ENCODE data around the gene GDF11. TPM values are rescaled to one million over a fixed set of nuclear protein-coding genes. Genes with fewer than 3 reads are reported as not detected.
A peak's percentile ranks its signal among the peaks of the same experiment; 100 is the strongest.

The GDF11 gene
- total and polyA plus RNA-seq, 7 experiments from 2014 or later: 0.79 to 16.2 (median 6.9) TPM

- peak overlapping the region; percentile 74 for H3K27ac ChIP-seq (ENCODE audit: low read depth, low read length)
- ATAC-seq (peak; percentile 41), DNase-seq (peak in 1 of 9 donors; percentile 30)
- CTCF ChIA-PET: interaction anchor here (1.1 to 2.3 kb wide), 3 partner anchors 9 to 66 kb away, joined by 3 to 32 read pairs (median 3); no protein-coding TSS in a partner anchor
- POLR2A ChIA-PET: interaction anchor here (0.6 to 2.6 kb wide), 17 partner anchors 8 to 479 kb away, joined by 3 to 31 read pairs (median 4); partner anchors contain the start of genes BLOC1S1, DNAJC14, ORMDL2 and PYM1
- Mint-ChIP-seq H3K4me3 (peak overlapping the region; percentile 73 to 94 (median 90)), H3K36me3 (peaks cover 0 to 8% (median 0%) of the 10 kb centered on the region in 5 donors), H3K4me1 (peaks cover 26 to 39% (median 32%) of the 10 kb centered on the region in 7 donors), H3K27ac (peak overlapping the region; percentile 81 to 95 (median 91)), H3K9me3 (no peaks in the 10 kb centered on the region), H3K27me3 (no peaks in the 10 kb centered on the region)
- no peaks in the 10 kb centered on the region for H3K9me3 ChIP-seq (ENCODE audit: control insufficient read depth in 2 of 3, low read length in 3 of 3)
- no peaks in the 10 kb centered on the region for H3K36me3 ChIP-seq (ENCODE audit: control insufficient read depth in 2 of 3, insufficient read depth in 3 of 3, low read length in 3 of 3)
- no peaks in the 10 kb centered on the region for H3K27me3 ChIP-seq (ENCODE audit: control insufficient read depth in 2 of 2, insufficient read depth in 2 of 2, low read length in 2 of 2)
- H3K4me1 ChIP-seq (ENCODE audit: control insufficient read depth in 2 of 2, insufficient read depth in 2 of 2, low read length in 2 of 2): peaks cover 13 to 17% of the 10 kb centered on the region in 2 donors
- H3K4me3 ChIP-seq (ENCODE audit: low read length): peak overlapping the region; percentile 97
- intact Hi-C loops (cut with micrococcal nuclease): loop anchor here (1.0 to 10.0 kb wide), 6 partner anchors 8 to 455 kb away; partner anchors contain the start of genes BLOC1S1 (in 2 of the 2) and SMARCC2 (in 1 of the 2)
Observed at GRCh38 chr12:55729819-55730818, 12.8 kb upstream of the GDF11 start.

GRCh38 chr12:55732288-55732687 lies 10.6 kb upstream of the GDF11 start:
- H3K4me1 Mint-ChIP-seq: peaks cover 21 to 34% (median 29%) of the 10 kb centered on the region in 7 donors
- H3K9me3 ChIP-seq (ENCODE audit: control insufficient read depth in 2 of 3, low read length in 3 of 3): no peaks in the 10 kb centered on the region
- peaks cover 8 to 21% of the 10 kb centered on the region in 2 donors for H3K4me1 ChIP-seq (ENCODE audit: control insufficient read depth in 2 of 2, insufficient read depth in 2 of 2, low read length in 2 of 2)
- intact Hi-C loops (cut with micrococcal nuclease): loop anchor here in 1 of 2 donors (10.0 kb wide), 1 partner anchor 453 kb away; the partner anchor contains the start of gene SMARCC2
- H3K27me3 Mint-ChIP-seq: no peaks in the 10 kb centered on the region
- ChIA-PET POLR2A (no interaction called here), CTCF (interaction anchor here (0.5 to 1.4 kb wide), 2 partner anchors 10 to 981 kb away, joined by 3 read pairs; no protein-coding TSS in a partner anchor)
- no peak overlapping the region for H3K27ac ChIP-seq (ENCODE audit: low read depth, low read length)
- H3K4me3 Mint-ChIP-seq: no peak overlapping the region
- no peak for DNase-seq
- no peaks in the 10 kb centered on the region for H3K9me3 Mint-ChIP-seq
- ATAC-seq: no peak
- H3K27me3 ChIP-seq (ENCODE audit: control insufficient read depth in 2 of 2, insufficient read depth in 2 of 2, low read length in 2 of 2): no peaks in the 10 kb centered on the region
- no peaks in the 10 kb centered on the region for H3K36me3 Mint-ChIP-seq
- no peaks in the 10 kb centered on the region for H3K36me3 ChIP-seq (ENCODE audit: control insufficient read depth in 2 of 3, insufficient read depth in 3 of 3, low read length in 3 of 3)
- peak overlapping the region in 2 of 9 donors; percentile 41 to 72 for H3K27ac Mint-ChIP-seq
- H3K4me3 ChIP-seq (ENCODE audit: low read length): no peak overlapping the region

GRCh38 chr12:55733021-55733555 lies 9.8 kb upstream of the GDF11 start:
- Mint-ChIP-seq H3K27ac (peak overlapping the region in 1 of 9 donors; percentile 45), H3K9me3 (no peaks in the 10 kb centered on the region), H3K36me3 (no peaks in the 10 kb centered on the region), H3K4me3 (no peak overlapping the region), H3K27me3 (no peaks in the 10 kb centered on the region), H3K4me1 (peaks cover 26 to 35% (median 33%) of the 10 kb centered on the region in 7 donors)
- Histone ChIP-seq H3K27ac (ENCODE audit: low read depth, low read length) (no peak overlapping the region), H3K36me3 (ENCODE audit: control insufficient read depth in 2 of 3, insufficient read depth in 3 of 3, low read length in 3 of 3) (no peaks in the 10 kb centered on the region), H3K4me1 (ENCODE audit: control insufficient read depth in 2 of 2, insufficient read depth in 2 of 2, low read length in 2 of 2) (peaks cover 15 to 23% of the 10 kb centered on the region in 2 donors), H3K27me3 (ENCODE audit: control insufficient read depth in 2 of 2, insufficient read depth in 2 of 2, low read length in 2 of 2) (no peaks in the 10 kb centered on the region), H3K4me3 (ENCODE audit: low read length) (no peak overlapping the region), H3K9me3 (ENCODE audit: control insufficient read depth in 2 of 3, low read length in 3 of 3) (no peaks in the 10 kb centered on the region)
- ChIA-PET POLR2A (no interaction called here), CTCF (interaction anchor here (1.7 kb wide), 1 partner anchor 8 kb away, joined by 9 read pairs; no protein-coding TSS in a partner anchor)
- DNase-seq: no peak
- no peak for ATAC-seq
- intact Hi-C loops (cut with micrococcal nuclease): loop anchor here in 1 of 2 donors (10.0 kb wide), 1 partner anchor 452 kb away; the partner anchor contains the start of gene SMARCC2

GRCh38 chr12:55733858-55734257 lies 9.1 kb upstream of the GDF11 start:
- CTCF ChIA-PET: interaction anchor here (0.5 to 1.7 kb wide), 4 partner anchors 9 to 171 kb away, joined by 3 to 9 read pairs (median 4); no protein-coding TSS in a partner anchor
- intact Hi-C loops (cut with micrococcal nuclease): loop anchor here in 1 of 2 donors (10.0 kb wide), 1 partner anchor 451 kb away; the partner anchor contains the start of gene SMARCC2
- H3K27me3 ChIP-seq (ENCODE audit: control insufficient read depth in 2 of 2, insufficient read depth in 2 of 2, low read length in 2 of 2): no peaks in the 10 kb centered on the region
- H3K9me3 ChIP-seq (ENCODE audit: control insufficient read depth in 2 of 3, low read length in 3 of 3): no peaks in the 10 kb centered on the region
- H3K4me3 Mint-ChIP-seq: no peak overlapping the region
- no peaks in the 10 kb centered on the region for H3K36me3 Mint-ChIP-seq
- H3K4me1 Mint-ChIP-seq: peaks cover 29 to 42% (median 37%) of the 10 kb centered on the region in 7 donors
- no peaks in the 10 kb centered on the region for H3K36me3 ChIP-seq (ENCODE audit: control insufficient read depth in 2 of 3, insufficient read depth in 3 of 3, low read length in 3 of 3)
- H3K4me3 ChIP-seq (ENCODE audit: low read length): no peak overlapping the region
- peaks cover 17 to 24% of the 10 kb centered on the region in 2 donors for H3K4me1 ChIP-seq (ENCODE audit: control insufficient read depth in 2 of 2, insufficient read depth in 2 of 2, low read length in 2 of 2)
- no peak overlapping the region for H3K27ac Mint-ChIP-seq
- H3K27ac ChIP-seq (ENCODE audit: low read depth, low read length): no peak overlapping the region
- no peak for ATAC-seq
- H3K9me3 Mint-ChIP-seq: no peaks in the 10 kb centered on the region
- DNase-seq: no peak
- POLR2A ChIA-PET: interaction anchor here (0.5 to 0.6 kb wide), 2 partner anchors 21 to 197 kb away, joined by 3 read pairs; no protein-coding TSS in a partner anchor
- no peaks in the 10 kb centered on the region for H3K27me3 Mint-ChIP-seq

- no peak overlapping the region for H3K27ac ChIP-seq (ENCODE audit: low read depth, low read length)
- ChIA-PET POLR2A (interaction anchor here (0.5 to 1.0 kb wide), 3 partner anchors 16 to 456 kb away, joined by 3 to 4 read pairs (median 3); no protein-coding TSS in a partner anchor), CTCF (interaction anchor here (0.5 to 1.7 kb wide), 5 partner anchors 10 to 194 kb away, joined by 3 to 9 read pairs (median 4); no protein-coding TSS in a partner anchor)
- H3K9me3 ChIP-seq (ENCODE audit: control insufficient read depth in 2 of 3, low read length in 3 of 3): no peaks in the 10 kb centered on the region
- intact Hi-C loops (cut with micrococcal nuclease): loop anchor here in 1 of 2 donors (10.0 kb wide), 1 partner anchor 450 kb away; the partner anchor contains the start of gene SMARCC2
- H3K27me3 Mint-ChIP-seq: no peaks in the 10 kb centered on the region
- H3K4me3 Mint-ChIP-seq: no peak overlapping the region
- H3K27ac Mint-ChIP-seq: no peak overlapping the region
- peaks cover 17 to 24% of the 10 kb centered on the region in 2 donors for H3K4me1 ChIP-seq (ENCODE audit: control insufficient read depth in 2 of 2, insufficient read depth in 2 of 2, low read length in 2 of 2)
- H3K36me3 ChIP-seq (ENCODE audit: control insufficient read depth in 2 of 3, insufficient read depth in 3 of 3, low read length in 3 of 3): no peaks in the 10 kb centered on the region
- no peaks in the 10 kb centered on the region for H3K27me3 ChIP-seq (ENCODE audit: control insufficient read depth in 2 of 2, insufficient read depth in 2 of 2, low read length in 2 of 2)
- ATAC-seq: no peak
- H3K4me3 ChIP-seq (ENCODE audit: low read length): no peak overlapping the region
- no peak for DNase-seq
- H3K36me3 Mint-ChIP-seq: no peaks in the 10 kb centered on the region
- H3K9me3 Mint-ChIP-seq: no peaks in the 10 kb centered on the region
- peaks cover 28 to 42% (median 36%) of the 10 kb centered on the region in 7 donors for H3K4me1 Mint-ChIP-seq
Observed at GRCh38 chr12:55734595-55734994, 8.3 kb upstream of the GDF11 start.

GRCh38 chr12:55736076-55736475 lies 6.8 kb upstream of the GDF11 start:
- Histone ChIP-seq H3K4me1 (ENCODE audit: control insufficient read depth in 2 of 2, insufficient read depth in 2 of 2, low read length in 2 of 2) (peaks cover 10 to 15% of the 10 kb centered on the region in 2 donors), H3K36me3 (ENCODE audit: control insufficient read depth in 2 of 3, insufficient read depth in 3 of 3, low read length in 3 of 3) (no peaks in the 10 kb centered on the region), H3K27ac (ENCODE audit: low read depth, low read length) (no peak overlapping the region), H3K9me3 (ENCODE audit: control insufficient read depth in 2 of 3, low read length in 3 of 3) (no peaks in the 10 kb centered on the region), H3K4me3 (ENCODE audit: low read length) (no peak overlapping the region), H3K27me3 (ENCODE audit: control insufficient read depth in 2 of 2, insufficient read depth in 2 of 2, low read length in 2 of 2) (no peaks in the 10 kb centered on the region)
- no peak for ATAC-seq
- DNase-seq: no peak
- ChIA-PET POLR2A (interaction anchor here (3.8 to 4.3 kb wide), 2 partner anchors 12 to 20 kb away, joined by 24 to 29 read pairs; partner anchors contain the start of gene BLOC1S1), CTCF (interaction anchor here (0.6 to 4.9 kb wide), 4 partner anchors 12 to 305 kb away, joined by 3 to 46 read pairs (median 24); partner anchors contain the start of genes BLOC1S1 and RDH5)
- H3K9me3 Mint-ChIP-seq: no peaks in the 10 kb centered on the region
- no peaks in the 10 kb centered on the region for H3K27me3 Mint-ChIP-seq
- H3K36me3 Mint-ChIP-seq: no peaks in the 10 kb centered on the region
- H3K4me3 Mint-ChIP-seq: no peak overlapping the region
- H3K4me1 Mint-ChIP-seq: peaks cover 15 to 29% (median 21%) of the 10 kb centered on the region in 7 donors
- H3K27ac Mint-ChIP-seq: peak overlapping the region in 2 of 9 donors; percentile 92 to 93
- intact Hi-C loops (cut with micrococcal nuclease): loop anchor here in 1 of 2 donors (10.0 kb wide), 1 partner anchor 449 kb away; the partner anchor contains the start of gene SMARCC2

All from naive thymus-derived CD4-positive, alpha-beta T cell (primary cell).